ENCODE measurements around the gene UBE2H. TPM values are rescaled to one million over a fixed set of nuclear protein-coding genes. Genes with fewer than 3 reads are reported as not detected.

Gene UBE2H
- total and polyA plus RNA-seq, 4 donors, result 11.9 to 84.2 (median 23.7) TPM

DNA sequence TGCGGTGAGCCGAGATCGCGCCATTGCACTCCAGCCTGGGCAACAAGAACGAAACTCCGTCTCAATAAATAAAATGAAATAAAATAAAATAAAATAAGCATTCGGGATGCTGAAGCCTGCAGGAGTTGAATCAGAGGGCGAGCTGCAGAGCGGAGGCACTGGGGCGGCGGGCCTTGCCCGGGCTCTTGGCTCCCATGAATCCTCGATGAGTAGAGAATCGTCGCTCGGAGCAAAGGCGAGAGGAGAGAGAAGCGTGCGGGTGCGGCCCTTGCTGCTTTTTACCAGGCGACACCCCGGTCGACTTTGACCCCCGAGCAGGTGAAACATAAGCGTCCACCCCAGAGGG lies 168.3 kb downstream of the UBE2H start:
- H3K36me3 ChIP-seq (ENCODE audit: control insufficient read depth in 4 of 4, insufficient read depth in 3 of 4, low read depth in 1 of 4, low read length in 3 of 4), result no peaks in the 10 kb centered on the region
- H3K9ac ChIP-seq (ENCODE audit: low read depth in 1 of 2, low read length in 2 of 2), result no peak overlapping the region
- peaks cover 16 to 51% (median 23%) of the 10 kb centered on the region in 4 donors for H3K4me1 ChIP-seq (ENCODE audit: control insufficient read depth in 4 of 4, insufficient read depth in 4 of 4, low read length in 3 of 4)
- TF ChIP-seq CTCF (IDR thresholded peaks at IDR 0.05; ENCODE audit: low read depth, low read length, missing input control) (no peak), NR2F2 (IDR thresholded peaks at IDR 0.05) (no peak), FOXA2 (IDR thresholded peaks at IDR 0.05) (no peak), MAX (IDR thresholded peaks at IDR 0.05) (no peak), HNF4G (IDR thresholded peaks at IDR 0.05) (no peak), FOXA1 (IDR thresholded peaks at IDR 0.05) (no peak), YY1 (IDR thresholded peaks at IDR 0.05) (no peak), GABPA (IDR thresholded peaks at IDR 0.05 in 1 of 2, conservative IDR thresholded peaks at IDR 0.05 in 1 of 2) (no peak), RXRA (IDR thresholded peaks at IDR 0.05) (no peak), SP1 (IDR thresholded peaks at IDR 0.05) (no peak), JUND (IDR thresholded peaks at IDR 0.05) (no peak), TAF1 (conservative IDR thresholded peaks at IDR 0.05) (no peak), EGR1 (IDR thresholded peaks at IDR 0.05; ENCODE audit: low read depth in 2 of 2) (no peak), HNF4A (conservative IDR thresholded peaks at IDR 0.05) (no peak), REST (IDR thresholded peaks at IDR 0.05) (no peak)
- TF ChIP-seq, protein P1, sequence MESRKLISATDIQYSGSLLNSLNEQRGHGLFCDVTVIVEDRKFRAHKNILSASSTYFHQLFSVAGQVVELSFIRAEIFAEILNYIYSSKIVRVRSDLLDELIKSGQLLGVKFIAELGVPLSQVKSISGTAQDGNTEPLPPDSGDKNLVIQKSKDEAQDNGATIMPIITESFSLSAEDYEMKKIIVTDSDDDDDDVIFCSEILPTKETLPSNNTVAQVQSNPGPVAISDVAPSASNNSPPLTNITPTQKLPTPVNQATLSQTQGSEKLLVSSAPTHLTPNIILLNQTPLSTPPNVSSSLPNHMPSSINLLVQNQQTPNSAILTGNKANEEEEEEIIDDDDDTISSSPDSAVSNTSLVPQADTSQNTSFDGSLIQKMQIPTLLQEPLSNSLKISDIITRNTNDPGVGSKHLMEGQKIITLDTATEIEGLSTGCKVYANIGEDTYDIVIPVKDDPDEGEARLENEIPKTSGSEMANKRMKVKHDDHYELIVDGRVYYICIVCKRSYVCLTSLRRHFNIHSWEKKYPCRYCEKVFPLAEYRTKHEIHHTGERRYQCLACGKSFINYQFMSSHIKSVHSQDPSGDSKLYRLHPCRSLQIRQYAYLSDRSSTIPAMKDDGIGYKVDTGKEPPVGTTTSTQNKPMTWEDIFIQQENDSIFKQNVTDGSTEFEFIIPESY (IDR thresholded peaks at IDR 0.05), result no peak
- TF ChIP-seq, protein P2, sequence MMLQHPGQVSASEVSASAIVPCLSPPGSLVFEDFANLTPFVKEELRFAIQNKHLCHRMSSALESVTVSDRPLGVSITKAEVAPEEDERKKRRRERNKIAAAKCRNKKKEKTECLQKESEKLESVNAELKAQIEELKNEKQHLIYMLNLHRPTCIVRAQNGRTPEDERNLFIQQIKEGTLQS (IDR thresholded peaks at IDR 0.05), result no peak
- WGBS, result 16% methylated on average over 25 of the region's 25 CpGs
- no peak overlapping the region for H3K27ac ChIP-seq (ENCODE audit: low read depth in 1 of 2, low read length in 2 of 2)
- H3K9me3 ChIP-seq (ENCODE audit: control insufficient read depth in 4 of 4, low read length in 3 of 4), result peaks cover 0 to 4% (median 0%) of the 10 kb centered on the region in 4 donors
- H3K4me3 ChIP-seq (ENCODE audit: low read depth in 1 of 3, low read length in 3 of 3), result peak overlapping the region in 1 of 3 donors; percentile 11
- H3K27me3 ChIP-seq (ENCODE audit: control insufficient read depth in 4 of 4, insufficient read depth in 4 of 4, low read length in 3 of 4), result peaks cover 5 to 23% (median 14%) of the 10 kb centered on the region in 4 donors
- DNase-seq (ENCODE audit: low spot score), result no peak

DNA sequence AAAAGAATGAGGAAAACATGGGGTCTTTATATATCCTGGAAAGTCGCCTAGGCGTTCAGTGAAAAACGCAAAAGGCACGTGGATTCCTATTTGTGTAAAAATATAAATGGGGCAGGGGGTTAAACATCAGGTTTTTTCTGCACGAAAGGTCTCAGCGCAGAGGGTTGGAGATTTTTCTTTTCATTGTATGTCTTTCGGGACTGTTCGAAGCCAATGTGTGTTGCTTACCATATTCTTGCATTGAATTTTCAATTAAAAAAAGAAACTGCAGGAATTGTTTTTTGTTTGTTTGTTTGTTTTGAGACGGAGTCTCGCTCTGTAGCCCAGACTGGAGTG lies 169.2 kb downstream of the UBE2H start:
- no peak for DNase-seq (ENCODE audit: low spot score)
- H3K4me1 ChIP-seq (ENCODE audit: control insufficient read depth in 4 of 4, insufficient read depth in 4 of 4, low read length in 3 of 4), result peaks cover 21 to 57% (median 27%) of the 10 kb centered on the region in 4 donors

More for the DNA sequence above, 169.2 kb downstream of the UBE2H start:
- Histone ChIP-seq H3K9ac (ENCODE audit: low read depth in 1 of 2, low read length in 2 of 2) (no peak overlapping the region), H3K4me3 (ENCODE audit: low read depth in 1 of 3, low read length in 3 of 3) (no peak overlapping the region), H3K27me3 (ENCODE audit: control insufficient read depth in 4 of 4, insufficient read depth in 4 of 4, low read length in 3 of 4) (peaks cover 5 to 23% (median 16%) of the 10 kb centered on the region in 4 donors), H3K36me3 (ENCODE audit: control insufficient read depth in 4 of 4, insufficient read depth in 3 of 4, low read depth in 1 of 4, low read length in 3 of 4) (no peaks in the 10 kb centered on the region), H3K9me3 (ENCODE audit: control insufficient read depth in 4 of 4, low read length in 3 of 4) (peaks cover 0 to 4% (median 0%) of the 10 kb centered on the region in 4 donors), H3K27ac (ENCODE audit: low read depth in 1 of 2, low read length in 2 of 2) (no peak overlapping the region)
- TF ChIP-seq, protein P1 (IDR thresholded peaks at IDR 0.05), result no peak
- TF ChIP-seq EGR1 (IDR thresholded peaks at IDR 0.05; ENCODE audit: low read depth in 2 of 2) (no peak), HNF4G (IDR thresholded peaks at IDR 0.05) (no peak)
- TF ChIP-seq, protein P2 (IDR thresholded peaks at IDR 0.05), result no peak
- WGBS, result 17% methylated on average over 10 of the region's 10 CpGs
